ENCODE data around the gene EYS. TPM values are rescaled to one million over a fixed set of nuclear protein-coding genes. Genes with fewer than 3 reads are reported as not detected.

EYS gene
- total RNA-seq, 2 experiments from 2014 or later, result not detected

GRCh38 chr6:64293298-64293697, 1413.7 kb downstream of the EYS start:
- DNase-seq, result no peak
- H3K9me3 Mint-ChIP-seq (ENCODE audit: low read depth), result peaks cover 1% of the 10 kb centered on the region
- H3K36me3 Mint-ChIP-seq (ENCODE audit: low read depth), result no peaks in the 10 kb centered on the region
- intact Hi-C loops (cut with DNase I, micrococcal nuclease), result no loop called here
- CTCF ChIA-PET, result interaction anchor here (0.5 kb wide), 1 partner anchor 820 kb away, joined by 3 read pairs; no protein-coding TSS in a partner anchor
- H3K27ac Mint-ChIP-seq, result no peak overlapping the region
- POLR2A ChIA-PET, result no interaction called here
- no peak for ATAC-seq
- H3K4me1 Mint-ChIP-seq, result no peaks in the 10 kb centered on the region
- H3K27me3 Mint-ChIP-seq, result no peaks in the 10 kb centered on the region
- H3K4me3 Mint-ChIP-seq, result no peak overlapping the region

GRCh38 chr6:64290867-64291266, 1416.2 kb downstream of the EYS start:
- DNase-seq (no peak), ATAC-seq (no peak)
- no peaks in the 10 kb centered on the region for H3K4me1 Mint-ChIP-seq
- H3K4me3 Mint-ChIP-seq, result no peak overlapping the region
- H3K9me3 Mint-ChIP-seq (ENCODE audit: low read depth), result peaks cover 1% of the 10 kb centered on the region
- H3K27ac Mint-ChIP-seq, result no peak overlapping the region
- ChIA-PET CTCF (no interaction called here), POLR2A (no interaction called here)
- H3K36me3 Mint-ChIP-seq (ENCODE audit: low read depth), result no peaks in the 10 kb centered on the region
- no peaks in the 10 kb centered on the region for H3K27me3 Mint-ChIP-seq
- intact Hi-C loops (cut with DNase I, micrococcal nuclease), result no loop called here

DNA sequence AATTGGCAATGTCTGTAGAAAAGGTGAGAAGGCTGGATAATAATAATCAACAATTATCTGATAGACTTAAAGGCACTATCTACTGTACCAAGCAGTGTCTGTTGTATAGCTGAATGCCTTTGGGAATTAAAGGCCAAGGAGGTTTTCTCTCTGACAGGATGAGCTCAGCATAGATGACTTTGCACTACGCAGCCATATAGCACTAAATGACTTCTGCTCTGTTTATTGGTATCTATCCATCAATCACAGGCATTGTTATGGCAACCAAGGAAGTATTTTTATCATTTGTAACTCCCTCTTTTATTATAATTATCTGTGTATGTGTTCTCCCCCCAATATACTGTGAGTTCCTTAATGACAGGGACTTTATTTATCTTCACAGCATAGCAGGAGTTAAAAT, 1417.1 kb downstream of the EYS start:
- Mint-ChIP-seq H3K4me3 (no peak overlapping the region), H3K4me1 (no peaks in the 10 kb centered on the region), H3K27ac (no peak overlapping the region), H3K9me3 (ENCODE audit: low read depth) (peaks cover 6% of the 10 kb centered on the region), H3K27me3 (no peaks in the 10 kb centered on the region), H3K36me3 (ENCODE audit: low read depth) (no peaks in the 10 kb centered on the region)
- ATAC-seq, result no peak
- DNase-seq, result no peak
- intact Hi-C loops (cut with DNase I, micrococcal nuclease), result no loop called here
- CTCF ChIA-PET, result interaction anchor here (0.5 kb wide), 1 partner anchor 185 kb away, joined by 3 read pairs; no protein-coding TSS in a partner anchor
- POLR2A ChIA-PET, result no interaction called here

DNA sequence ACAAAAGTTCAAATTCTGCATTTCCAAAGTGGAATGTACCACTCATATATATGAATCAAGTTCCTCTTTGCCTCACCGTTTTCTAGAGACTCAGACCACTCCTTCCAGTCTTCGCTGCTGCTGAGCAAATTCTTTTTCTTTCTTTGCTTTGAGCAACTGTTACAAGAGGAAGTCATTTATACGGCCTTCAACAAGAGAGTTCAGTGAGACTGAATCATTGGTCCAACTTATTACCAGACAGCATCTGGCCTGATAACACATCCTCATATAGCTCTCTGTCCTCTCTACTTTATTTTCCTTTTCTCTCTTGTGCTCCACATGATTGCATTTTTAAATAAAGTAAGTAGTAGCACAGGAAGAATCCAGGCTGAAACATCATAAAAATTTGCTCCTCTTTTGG, 1418.7 kb downstream of the EYS start:
- Mint-ChIP-seq H3K27me3 (no peaks in the 10 kb centered on the region), H3K27ac (no peak overlapping the region)
- POLR2A ChIA-PET, result no interaction called here

DNA sequence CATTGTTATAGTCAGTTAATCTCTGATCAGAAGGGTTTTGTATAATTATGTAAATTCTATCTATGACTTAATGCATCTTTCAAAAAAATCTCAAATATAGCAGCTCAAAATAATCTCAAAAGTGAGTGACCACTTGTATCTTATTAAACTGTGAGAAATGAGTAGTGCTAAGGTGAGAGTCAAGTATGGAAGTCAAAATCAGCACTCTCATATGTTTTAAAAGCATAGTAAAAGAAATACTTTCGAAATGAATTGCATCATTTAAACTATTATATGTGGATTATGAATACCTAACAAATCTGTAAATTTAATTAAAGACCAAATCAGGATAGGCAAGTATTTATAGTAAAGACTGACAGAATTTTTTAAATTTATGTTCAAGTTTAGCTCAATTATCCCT, 1425.9 kb downstream of the EYS start:
- DNase-seq, result no peak
- POLR2A ChIA-PET, result no interaction called here
- CTCF ChIA-PET, result no interaction called here
- Mint-ChIP-seq H3K9me3 (ENCODE audit: low read depth) (peaks cover 5% of the 10 kb centered on the region), H3K27me3 (no peaks in the 10 kb centered on the region), H3K4me1 (no peaks in the 10 kb centered on the region), H3K27ac (no peak overlapping the region), H3K4me3 (no peak overlapping the region), H3K36me3 (ENCODE audit: low read depth) (no peaks in the 10 kb centered on the region)
- intact Hi-C loops (cut with DNase I, micrococcal nuclease), result no loop called here
- ATAC-seq, result no peak

More for the DNA sequence above, 1418.7 kb downstream of the EYS start:
- CTCF ChIA-PET, result no interaction called here
- ATAC-seq (no peak), DNase-seq (no peak)
- H3K9me3 Mint-ChIP-seq (ENCODE audit: low read depth), result peaks cover 6% of the 10 kb centered on the region
- H3K36me3 Mint-ChIP-seq (ENCODE audit: low read depth), result no peaks in the 10 kb centered on the region
- no peak overlapping the region for H3K4me3 Mint-ChIP-seq
- H3K4me1 Mint-ChIP-seq, result no peaks in the 10 kb centered on the region
- intact Hi-C loops (cut with DNase I, micrococcal nuclease), result no loop called here

DNA sequence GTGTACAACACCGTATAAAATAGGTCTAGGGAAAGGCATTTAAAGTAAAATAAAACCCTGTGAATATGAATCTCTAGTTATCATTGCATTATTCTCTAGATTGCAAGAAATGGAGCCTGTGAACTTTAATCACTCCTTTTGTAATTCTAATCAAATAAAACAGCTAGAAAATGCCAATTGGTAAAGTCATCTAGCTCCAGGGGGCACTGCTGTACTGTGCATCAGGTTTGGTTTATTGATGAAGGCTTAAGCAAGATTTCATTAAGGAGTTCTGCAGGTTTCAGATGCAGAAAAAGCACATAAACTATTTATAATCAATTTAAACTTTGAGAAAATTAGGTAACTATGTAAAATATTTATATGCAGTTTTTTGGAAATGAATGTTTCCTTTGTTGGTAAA, 1426.5 kb downstream of the EYS start:
- Mint-ChIP-seq H3K27ac (no peak overlapping the region), H3K4me3 (no peak overlapping the region), H3K36me3 (ENCODE audit: low read depth) (no peaks in the 10 kb centered on the region), H3K4me1 (no peaks in the 10 kb centered on the region), H3K27me3 (no peaks in the 10 kb centered on the region), H3K9me3 (ENCODE audit: low read depth) (peaks cover 5% of the 10 kb centered on the region)
- DNase-seq (peak; percentile 6), ATAC-seq (no peak)
- ChIA-PET CTCF (no interaction called here), POLR2A (no interaction called here)
- intact Hi-C loops (cut with DNase I, micrococcal nuclease), result no loop called here

DNA sequence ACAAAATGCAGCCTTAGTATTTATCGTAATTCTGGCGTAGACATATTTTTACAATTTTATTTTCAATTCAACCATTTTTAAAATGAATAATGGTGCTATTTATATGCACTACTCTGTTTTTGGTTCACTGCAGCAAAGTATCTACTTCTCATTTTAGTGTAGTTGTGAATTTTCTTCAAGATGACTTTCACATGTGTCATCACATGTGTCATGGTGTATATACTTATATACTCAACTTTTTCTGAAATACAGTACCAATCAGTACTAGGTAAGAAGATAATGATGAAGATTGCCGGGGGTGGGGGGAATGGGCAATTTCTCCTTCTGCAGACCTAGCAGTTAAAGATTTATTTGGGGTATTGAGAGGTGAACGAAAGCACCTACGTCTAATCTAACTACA, 1436.9 kb downstream of the EYS start:
- no peak overlapping the region for H3K4me3 Mint-ChIP-seq
- H3K27ac Mint-ChIP-seq, result no peak overlapping the region
- no peaks in the 10 kb centered on the region for H3K4me1 Mint-ChIP-seq
- intact Hi-C loops (cut with DNase I, micrococcal nuclease), result no loop called here
- ChIA-PET POLR2A (no interaction called here), CTCF (no interaction called here)
- no peak for ATAC-seq
- no peak for DNase-seq
- H3K36me3 Mint-ChIP-seq (ENCODE audit: low read depth), result no peaks in the 10 kb centered on the region
- H3K27me3 Mint-ChIP-seq, result no peaks in the 10 kb centered on the region
- H3K9me3 Mint-ChIP-seq (ENCODE audit: low read depth), result peaks cover 5% of the 10 kb centered on the region

GRCh38 chr6:64266351-64266821, 1440.6 kb downstream of the EYS start:
- Mint-ChIP-seq H3K4me3 (no peak overlapping the region), H3K36me3 (ENCODE audit: low read depth) (no peaks in the 10 kb centered on the region), H3K27ac (no peak overlapping the region), H3K4me1 (no peaks in the 10 kb centered on the region), H3K27me3 (no peaks in the 10 kb centered on the region), H3K9me3 (ENCODE audit: low read depth) (peaks cover 4% of the 10 kb centered on the region)
- ATAC-seq, result no peak
- ChIA-PET CTCF (no interaction called here), POLR2A (no interaction called here)
- intact Hi-C loops (cut with DNase I, micrococcal nuclease), result no loop called here
- no peak for DNase-seq

GRCh38 chr6:64263778-64264177, 1443.2 kb downstream of the EYS start:
- H3K4me3 Mint-ChIP-seq, result no peak overlapping the region
- no peaks in the 10 kb centered on the region for H3K27me3 Mint-ChIP-seq
- ATAC-seq (no peak), DNase-seq (no peak)
- H3K36me3 Mint-ChIP-seq (ENCODE audit: low read depth), result no peaks in the 10 kb centered on the region
- POLR2A ChIA-PET, result no interaction called here
- H3K27ac Mint-ChIP-seq, result no peak overlapping the region
- no peaks in the 10 kb centered on the region for H3K4me1 Mint-ChIP-seq
- intact Hi-C loops (cut with DNase I, micrococcal nuclease), result no loop called here
- H3K9me3 Mint-ChIP-seq (ENCODE audit: low read depth), result peaks cover 4% of the 10 kb centered on the region
- CTCF ChIA-PET, result no interaction called here

- DNase-seq, result no peak
- Mint-ChIP-seq H3K4me3 (no peak overlapping the region), H3K36me3 (ENCODE audit: low read depth) (no peaks in the 10 kb centered on the region), H3K9me3 (ENCODE audit: low read depth) (no peaks in the 10 kb centered on the region), H3K27ac (no peak overlapping the region), H3K27me3 (no peaks in the 10 kb centered on the region), H3K4me1 (no peaks in the 10 kb centered on the region)
- intact Hi-C loops (cut with DNase I, micrococcal nuclease), result no loop called here
- ChIA-PET CTCF (no interaction called here), POLR2A (no interaction called here)
- no peak for ATAC-seq
Measured at GRCh38 chr6:64259372-64259771, 1447.7 kb downstream of the EYS start.

- intact Hi-C loops (cut with DNase I, micrococcal nuclease), result no loop called here
- Mint-ChIP-seq H3K27ac (no peak overlapping the region), H3K36me3 (ENCODE audit: low read depth) (no peaks in the 10 kb centered on the region), H3K4me3 (no peak overlapping the region), H3K4me1 (no peaks in the 10 kb centered on the region), H3K9me3 (ENCODE audit: low read depth) (no peaks in the 10 kb centered on the region), H3K27me3 (no peaks in the 10 kb centered on the region)
- no peak for ATAC-seq
- DNase-seq, result no peak
- ChIA-PET CTCF (no interaction called here), POLR2A (no interaction called here)
Measured at GRCh38 chr6:64258752-64259151, 1448.3 kb downstream of the EYS start.

- intact Hi-C loops (cut with DNase I, micrococcal nuclease), result no loop called here
- no peaks in the 10 kb centered on the region for H3K36me3 Mint-ChIP-seq (ENCODE audit: low read depth)
- H3K27me3 Mint-ChIP-seq, result no peaks in the 10 kb centered on the region
- CTCF ChIA-PET, result no interaction called here
- no peaks in the 10 kb centered on the region for H3K4me1 Mint-ChIP-seq
- H3K27ac Mint-ChIP-seq, result no peak overlapping the region
- no peak for DNase-seq
- POLR2A ChIA-PET, result interaction anchor here (0.6 kb wide), 1 partner anchor 757 kb away, joined by 10 read pairs; no protein-coding TSS in a partner anchor
- no peak overlapping the region for H3K4me3 Mint-ChIP-seq
- H3K9me3 Mint-ChIP-seq (ENCODE audit: low read depth), result no peaks in the 10 kb centered on the region
- no peak for ATAC-seq
Measured at GRCh38 chr6:64258302-64258701, 1448.7 kb downstream of the EYS start.

DNA sequence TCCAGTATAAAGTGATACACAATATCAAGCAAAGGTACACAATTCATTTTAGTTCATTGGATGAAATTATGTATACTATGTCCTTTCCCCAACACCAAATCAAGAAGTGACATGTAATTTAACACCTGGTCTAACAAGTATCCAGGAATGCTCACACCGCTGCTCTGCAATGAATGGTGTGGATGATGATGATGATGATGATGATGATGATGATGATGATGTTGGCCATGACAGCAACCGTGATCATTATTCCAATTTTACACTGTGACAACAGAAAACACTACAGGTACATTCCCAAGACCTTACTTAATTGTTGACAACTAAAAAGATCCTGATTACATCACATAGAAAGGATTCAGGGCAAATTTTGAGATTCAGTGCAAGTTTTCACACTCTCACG, 1449.4 kb downstream of the EYS start:
- DNase-seq (no peak), ATAC-seq (no peak)
- no peaks in the 10 kb centered on the region for H3K9me3 Mint-ChIP-seq (ENCODE audit: low read depth)
- no peaks in the 10 kb centered on the region for H3K27me3 Mint-ChIP-seq
- H3K4me1 Mint-ChIP-seq, result no peaks in the 10 kb centered on the region
- H3K36me3 Mint-ChIP-seq (ENCODE audit: low read depth), result no peaks in the 10 kb centered on the region
- no peak overlapping the region for H3K27ac Mint-ChIP-seq
- H3K4me3 Mint-ChIP-seq, result no peak overlapping the region
- ChIA-PET POLR2A (no interaction called here), CTCF (no interaction called here)
- intact Hi-C loops (cut with DNase I, micrococcal nuclease), result no loop called here
